GM12875 (cell line): ENCODE results near the gene PLXDC1.

Experiments used
- H3K4me3 ChIP-seq: one replicate; pipeline ENCODE4 v1.5.1; 2011; ENCODE audit warnings: low read depth, low read length, control low read depth
- TF ChIP-seq, protein P1 (sequence below): IDR thresholded peaks from 2 replicates; pipeline ENCODE4 v1.5.1; 2011; ENCODE audit warnings: low read depth, mild to moderate bottlenecking, control low read depth, inconsistent platforms, low read length, moderate library complexity, borderline replicate concordance; ENCODE audit not compliant: insufficient read depth

Gene PLXDC1

DNA sequence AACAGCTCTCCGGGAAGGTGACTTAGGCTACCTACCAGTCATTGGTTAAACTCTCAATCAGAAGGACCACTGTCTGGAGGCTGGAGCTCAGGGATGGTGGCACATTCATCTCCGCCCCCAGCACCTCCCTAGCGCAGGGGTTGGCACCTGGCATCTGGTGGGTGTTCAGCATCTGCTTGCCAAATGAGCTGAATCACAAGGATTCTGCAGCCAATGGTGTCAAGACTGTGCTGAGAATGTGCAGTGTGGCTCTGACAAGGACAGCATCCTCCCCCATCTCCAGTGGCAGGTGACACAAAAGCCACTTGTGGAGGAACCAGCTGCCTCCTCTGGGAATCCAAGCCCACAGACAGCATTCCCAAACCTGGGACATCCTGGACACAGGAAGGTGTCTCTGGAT lies 35.2 kb downstream of the PLXDC1 start:
- H3K4me3 ChIP-seq = no peak overlapping the region
- TF ChIP-seq, protein P1, sequence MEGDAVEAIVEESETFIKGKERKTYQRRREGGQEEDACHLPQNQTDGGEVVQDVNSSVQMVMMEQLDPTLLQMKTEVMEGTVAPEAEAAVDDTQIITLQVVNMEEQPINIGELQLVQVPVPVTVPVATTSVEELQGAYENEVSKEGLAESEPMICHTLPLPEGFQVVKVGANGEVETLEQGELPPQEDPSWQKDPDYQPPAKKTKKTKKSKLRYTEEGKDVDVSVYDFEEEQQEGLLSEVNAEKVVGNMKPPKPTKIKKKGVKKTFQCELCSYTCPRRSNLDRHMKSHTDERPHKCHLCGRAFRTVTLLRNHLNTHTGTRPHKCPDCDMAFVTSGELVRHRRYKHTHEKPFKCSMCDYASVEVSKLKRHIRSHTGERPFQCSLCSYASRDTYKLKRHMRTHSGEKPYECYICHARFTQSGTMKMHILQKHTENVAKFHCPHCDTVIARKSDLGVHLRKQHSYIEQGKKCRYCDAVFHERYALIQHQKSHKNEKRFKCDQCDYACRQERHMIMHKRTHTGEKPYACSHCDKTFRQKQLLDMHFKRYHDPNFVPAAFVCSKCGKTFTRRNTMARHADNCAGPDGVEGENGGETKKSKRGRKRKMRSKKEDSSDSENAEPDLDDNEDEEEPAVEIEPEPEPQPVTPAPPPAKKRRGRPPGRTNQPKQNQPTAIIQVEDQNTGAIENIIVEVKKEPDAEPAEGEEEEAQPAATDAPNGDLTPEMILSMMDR = no peak

DNA sequence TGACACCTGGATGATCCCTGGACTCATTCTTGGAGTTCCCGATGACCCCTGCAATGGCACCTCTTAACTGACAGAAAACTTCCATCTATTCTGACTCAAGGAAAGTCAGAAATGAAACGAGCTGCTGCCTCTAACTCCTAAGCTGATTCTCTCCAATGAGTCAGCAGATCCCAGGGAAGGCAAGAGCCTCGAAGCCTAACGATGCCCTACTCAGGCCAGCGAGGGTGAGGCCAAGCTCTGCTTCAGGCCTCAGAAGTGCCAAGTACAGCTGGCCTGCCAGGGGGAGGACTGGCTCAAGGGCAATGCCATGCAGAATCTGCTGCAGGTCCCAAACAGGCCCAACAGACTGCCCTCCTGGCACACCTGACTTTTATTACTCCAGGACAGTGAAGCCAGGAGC lies 36.3 kb downstream of the PLXDC1 start:
- H3K4me3 ChIP-seq = no peak overlapping the region
- TF ChIP-seq, protein P1 = no peak

DNA sequence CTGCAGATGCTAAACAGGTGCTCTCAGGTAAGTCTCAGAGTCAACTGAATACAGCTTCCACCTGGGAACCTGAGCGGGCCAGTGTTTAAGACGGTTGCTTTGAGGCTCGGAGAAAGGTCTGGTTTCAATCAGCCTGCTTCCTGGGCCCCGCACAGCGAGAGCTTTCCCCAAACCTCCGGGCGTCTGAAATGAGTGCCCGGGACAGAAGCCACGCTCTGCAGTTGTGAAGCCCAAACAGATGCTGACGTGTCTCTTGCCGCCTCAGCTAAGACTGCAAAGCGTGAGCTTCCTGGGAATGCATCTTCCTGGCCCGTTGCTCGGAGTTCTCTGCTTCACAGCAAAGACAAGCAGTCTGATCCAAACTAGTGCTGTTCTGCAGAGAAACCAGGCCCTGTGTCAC lies 36.7 kb downstream of the PLXDC1 start:
- no peak overlapping the region for H3K4me3 ChIP-seq
- TF ChIP-seq, protein P1 = no peak

DNA sequence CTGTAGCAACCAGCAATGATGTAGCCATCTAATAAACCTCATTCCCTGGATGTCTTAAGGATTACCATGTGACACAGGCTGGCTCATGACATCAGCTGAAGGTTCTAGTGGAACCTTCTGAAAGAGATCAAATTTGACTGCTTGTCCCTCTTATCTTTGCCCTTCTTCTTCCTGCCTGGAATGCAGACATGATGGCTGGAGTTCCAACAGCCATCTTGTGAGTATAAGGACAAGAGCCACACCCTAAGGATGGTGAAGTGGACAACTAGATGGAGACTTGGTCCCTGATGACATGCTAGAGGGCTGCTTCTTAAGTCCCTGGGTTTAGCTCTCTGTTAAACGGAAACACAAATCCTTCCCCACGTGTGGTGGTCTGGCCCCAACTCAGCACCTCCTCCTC lies 37.6 kb downstream of the PLXDC1 start:
- TF ChIP-seq, protein P1 = no peak
- no peak overlapping the region for H3K4me3 ChIP-seq

DNA sequence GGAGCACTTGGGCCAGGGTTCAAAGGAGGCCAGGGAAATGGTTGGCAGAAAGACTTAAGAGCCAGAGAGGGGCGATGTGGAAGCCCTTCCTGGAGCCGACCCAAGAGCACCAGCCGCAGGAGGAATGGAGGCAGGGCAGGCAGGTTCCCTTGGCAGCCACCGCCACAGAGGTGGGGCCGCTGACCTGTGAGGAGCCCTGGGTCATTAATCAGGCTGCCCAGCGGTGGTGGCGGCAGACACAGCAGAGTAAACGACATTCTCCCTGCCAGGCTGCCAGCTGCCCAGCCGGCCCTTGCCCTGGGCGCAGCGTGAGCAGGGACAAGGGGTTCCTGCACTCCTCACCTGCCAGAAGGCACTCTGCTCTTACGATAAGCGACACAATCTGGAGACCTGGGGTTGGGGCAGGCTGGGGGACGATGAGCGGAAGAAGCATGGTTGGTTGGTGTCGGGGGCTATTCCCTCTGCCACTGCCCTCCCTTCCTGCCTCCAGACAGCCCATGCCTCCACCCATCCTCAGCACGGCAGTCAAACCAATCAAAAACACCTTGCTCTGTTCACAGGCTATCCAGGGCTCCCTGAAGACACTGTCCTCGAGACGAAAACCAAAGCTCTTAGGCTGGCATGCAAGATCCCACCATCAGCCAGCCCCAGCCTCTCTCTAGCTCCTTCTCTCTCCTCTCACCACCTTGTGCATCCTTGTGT lies 40.9 kb downstream of the PLXDC1 start:
- TF ChIP-seq, protein P1 = no peak

DNA sequence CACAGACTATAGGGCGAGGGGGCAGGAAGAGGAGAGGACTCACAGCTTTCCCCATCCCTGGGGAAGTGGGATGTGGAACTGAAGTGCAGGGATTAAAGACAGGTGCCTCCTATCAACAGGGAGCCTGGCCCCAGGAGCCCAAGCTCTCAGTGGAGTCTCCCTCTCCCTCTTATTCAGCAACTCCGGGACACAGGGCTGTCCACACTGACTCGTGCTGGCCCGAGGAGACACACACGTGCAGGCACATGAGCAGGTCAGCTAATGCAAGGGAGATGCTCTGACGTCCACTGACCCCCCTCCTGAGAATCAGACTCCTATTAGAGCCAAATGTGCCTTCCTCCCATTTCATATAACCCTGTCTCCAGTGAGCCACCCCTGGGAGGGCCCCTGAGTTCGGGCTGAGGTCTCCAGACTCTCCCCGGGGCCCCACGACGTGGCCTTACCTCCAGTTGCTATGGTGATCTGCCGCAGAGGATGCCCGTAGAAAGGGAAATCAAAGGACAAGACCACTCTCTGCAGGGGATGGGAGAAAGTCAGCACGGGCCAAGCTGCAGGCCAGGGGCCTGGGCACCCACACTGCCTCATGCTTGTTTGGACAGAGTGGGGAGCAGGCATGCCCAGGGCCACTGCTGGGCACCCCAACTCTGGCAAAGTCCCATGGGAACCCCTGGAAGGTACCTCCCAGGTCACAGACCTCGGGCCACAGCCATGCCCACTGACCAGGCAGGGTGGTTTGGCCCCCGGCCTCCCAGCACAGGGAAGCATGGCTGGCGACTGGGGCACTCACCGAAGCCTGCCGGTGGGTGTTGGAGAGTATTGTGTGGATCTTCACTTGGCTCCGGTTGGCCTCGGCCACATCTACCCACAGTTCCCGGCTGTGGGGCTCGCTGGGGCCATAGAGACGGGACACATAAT lies 42.7 kb downstream of the PLXDC1 start:
- TF ChIP-seq, protein P1 = no peak
- no peak overlapping the region for H3K4me3 ChIP-seq

More for the DNA sequence above, 40.9 kb downstream of the PLXDC1 start:
- no peak overlapping the region for H3K4me3 ChIP-seq

DNA sequence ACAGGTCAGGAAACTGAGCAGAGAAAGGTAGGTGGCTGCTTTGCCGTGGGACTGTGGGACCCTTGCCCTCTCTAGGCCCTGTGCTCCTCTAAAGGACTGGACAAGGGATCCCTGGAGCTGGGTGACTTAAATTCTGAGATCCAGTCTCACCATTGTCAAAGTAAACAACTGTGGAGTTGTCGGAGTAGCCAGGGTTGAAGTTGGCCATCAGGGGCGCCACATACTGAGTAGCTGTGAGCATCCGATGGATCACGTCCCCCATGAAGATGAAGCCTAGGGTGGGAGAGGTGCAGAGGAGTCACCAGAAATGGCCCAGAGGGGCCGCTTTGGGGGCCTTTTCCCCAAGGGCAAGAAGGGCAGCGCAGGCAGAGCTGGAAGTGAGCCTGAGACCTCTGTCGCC lies 43.5 kb downstream of the PLXDC1 start:
- no peak overlapping the region for H3K4me3 ChIP-seq
- TF ChIP-seq, protein P1 = no peak
